Bronchial epithelial cell (primary cell): ENCODE measurements around the gene RAP1GAP2. TPM values are rescaled to one million over a fixed set of nuclear protein-coding genes. Genes with fewer than 3 reads are reported as not detected.

Experiments used
- DNase-seq: peaks from one replicate; pipeline ENCODE4 v3.0.0-alpha.2; 2010; ENCODE audit warnings: low read depth
- FAIRE-seq: peaks from 2 replicates; lab custom pipeline; 2011; peaks lifted over from hg19 to GRCh38; lab: Jason Lieb, UNC
- H3K27me3 ChIP-seq: 2 replicates; pipeline ENCODE4 v1.5.1; 2011; ENCODE audit warnings: low read length; ENCODE audit not compliant: control insufficient read depth, insufficient read depth
- H3K36me3 ChIP-seq: 2 replicates; pipeline ENCODE4 v1.5.1; 2011; ENCODE audit warnings: low read length; ENCODE audit not compliant: control insufficient read depth, insufficient read depth
- H3K4me3 ChIP-seq: 2 replicates; pipeline ENCODE4 v1.5.1; 2011; ENCODE audit warnings: mild to moderate bottlenecking, low read depth, low read length, control low read depth
- total RNA-seq: library from RNA; depleted of rRNA; stranded (reverse); fragments of >200 nt; gene quantifications from 2 replicates; pipeline ENCODE4 v1.2.1, GENCODE V29; 2014
- TF ChIP-seq, protein P1 (sequence below): IDR thresholded peaks from 2 replicates; pipeline ENCODE4 v1.5.1; 2011; ENCODE audit warnings: mild to moderate bottlenecking, moderate library complexity, low read length, control low read depth, inconsistent platforms; ENCODE audit not compliant: insufficient read depth, severe bottlenecking

Gene RAP1GAP2
- total RNA-seq, 1 donor from 2014 or later, result 15.0 TPM

DNA sequence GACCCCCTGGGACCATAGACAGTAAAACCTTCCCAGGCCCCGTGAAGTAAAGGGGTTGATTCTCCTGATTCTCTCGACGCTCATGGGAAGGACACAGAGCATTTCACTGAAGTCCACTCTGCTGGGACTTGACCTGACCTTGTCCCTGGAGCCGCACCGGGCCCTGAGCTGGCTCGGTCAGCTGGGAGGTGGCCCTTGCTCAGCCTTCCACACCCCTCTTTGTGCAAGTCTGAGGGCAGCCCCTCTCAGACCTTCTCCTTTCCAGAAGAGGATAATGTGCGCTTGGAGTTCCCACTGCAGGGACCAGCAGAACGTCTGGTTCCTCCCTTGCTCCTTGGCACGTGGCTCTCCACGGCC lies 115.5 kb downstream of the RAP1GAP2 start:
- DNase-seq, result no peak
- no peak for FAIRE-seq

DNA sequence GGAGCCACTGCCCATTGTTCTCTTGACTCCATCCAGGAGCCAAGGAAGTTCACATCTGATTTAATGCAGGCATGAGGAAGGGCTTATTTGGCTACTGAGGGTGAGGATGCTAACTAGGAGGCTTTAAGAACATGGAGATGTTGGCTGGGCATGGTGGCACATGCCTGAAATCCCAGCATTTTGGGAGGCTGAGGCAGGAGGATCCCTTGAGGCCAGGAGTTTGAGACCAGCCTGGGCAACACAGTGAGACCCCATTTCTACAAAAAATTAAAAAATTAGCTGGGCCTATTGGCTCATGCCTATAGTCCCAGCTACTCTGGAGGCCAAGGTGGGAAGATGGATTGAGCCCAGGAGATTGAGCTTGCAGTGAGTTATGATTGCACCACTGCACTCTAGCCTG lies 116.5 kb downstream of the RAP1GAP2 start:
- Histone ChIP-seq H3K27me3 (no peaks in the 10 kb centered on the region), H3K36me3 (peaks cover 3% of the 10 kb centered on the region), H3K4me3 (no peak overlapping the region)
- no peak for FAIRE-seq
- TF ChIP-seq, protein P1, sequence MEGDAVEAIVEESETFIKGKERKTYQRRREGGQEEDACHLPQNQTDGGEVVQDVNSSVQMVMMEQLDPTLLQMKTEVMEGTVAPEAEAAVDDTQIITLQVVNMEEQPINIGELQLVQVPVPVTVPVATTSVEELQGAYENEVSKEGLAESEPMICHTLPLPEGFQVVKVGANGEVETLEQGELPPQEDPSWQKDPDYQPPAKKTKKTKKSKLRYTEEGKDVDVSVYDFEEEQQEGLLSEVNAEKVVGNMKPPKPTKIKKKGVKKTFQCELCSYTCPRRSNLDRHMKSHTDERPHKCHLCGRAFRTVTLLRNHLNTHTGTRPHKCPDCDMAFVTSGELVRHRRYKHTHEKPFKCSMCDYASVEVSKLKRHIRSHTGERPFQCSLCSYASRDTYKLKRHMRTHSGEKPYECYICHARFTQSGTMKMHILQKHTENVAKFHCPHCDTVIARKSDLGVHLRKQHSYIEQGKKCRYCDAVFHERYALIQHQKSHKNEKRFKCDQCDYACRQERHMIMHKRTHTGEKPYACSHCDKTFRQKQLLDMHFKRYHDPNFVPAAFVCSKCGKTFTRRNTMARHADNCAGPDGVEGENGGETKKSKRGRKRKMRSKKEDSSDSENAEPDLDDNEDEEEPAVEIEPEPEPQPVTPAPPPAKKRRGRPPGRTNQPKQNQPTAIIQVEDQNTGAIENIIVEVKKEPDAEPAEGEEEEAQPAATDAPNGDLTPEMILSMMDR, result no peak
- DNase-seq, result no peak

More for the DNA sequence above, 115.5 kb downstream of the RAP1GAP2 start:
- TF ChIP-seq, protein P1, result no peak
- Histone ChIP-seq H3K27me3 (no peaks in the 10 kb centered on the region), H3K36me3 (peaks cover 3% of the 10 kb centered on the region), H3K4me3 (no peak overlapping the region)

DNA sequence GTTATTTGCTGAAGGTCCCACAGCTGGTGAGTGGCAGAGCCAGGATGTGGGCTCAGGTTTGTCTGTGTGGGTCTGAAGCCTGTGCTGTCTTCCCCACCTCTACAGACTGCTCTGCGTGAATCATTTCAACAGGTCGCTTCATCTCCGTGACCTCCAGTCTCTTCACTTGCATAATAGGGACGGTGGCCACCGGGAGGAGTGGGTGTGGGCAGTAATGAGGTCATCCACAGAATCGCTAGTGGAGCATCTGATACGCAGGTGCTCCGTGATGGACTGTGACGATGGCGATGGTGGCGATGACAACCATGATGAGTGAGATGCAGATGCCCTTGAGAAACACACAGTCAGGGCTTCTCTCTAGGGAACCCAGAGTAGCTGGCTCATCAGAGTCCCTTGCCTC lies 120.2 kb downstream of the RAP1GAP2 start:
- DNase-seq (no peak), FAIRE-seq (no peak)
- TF ChIP-seq, protein P1, result no peak
- peaks cover 3% of the 10 kb centered on the region for H3K36me3 ChIP-seq
- no peaks in the 10 kb centered on the region for H3K27me3 ChIP-seq
- no peak overlapping the region for H3K4me3 ChIP-seq

DNA sequence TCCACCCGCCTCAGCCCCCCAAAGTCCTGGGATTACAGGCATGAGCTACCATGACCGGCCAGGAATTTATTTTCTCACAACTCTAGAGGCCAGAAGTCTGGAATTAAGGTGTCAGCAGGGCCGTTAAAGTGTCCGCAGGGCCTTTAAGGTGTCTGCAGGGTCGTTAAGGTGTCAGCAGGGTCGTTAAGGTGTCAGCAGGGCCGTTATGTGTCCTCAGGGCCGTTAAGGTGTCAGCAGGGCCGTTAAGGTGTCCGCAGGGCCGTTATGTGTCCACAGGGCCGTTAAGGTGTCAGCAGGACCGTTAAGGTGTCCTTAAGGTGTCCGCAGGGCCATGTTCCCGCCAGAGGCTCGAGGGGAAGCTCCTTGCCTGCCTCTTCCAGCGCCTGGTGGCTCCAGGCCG lies 125.2 kb downstream of the RAP1GAP2 start:
- Histone ChIP-seq H3K27me3 (no peaks in the 10 kb centered on the region), H3K36me3 (peaks cover 2% of the 10 kb centered on the region), H3K4me3 (no peak overlapping the region)
- DNase-seq (no peak), FAIRE-seq (no peak)
- TF ChIP-seq, protein P1, result no peak

DNA sequence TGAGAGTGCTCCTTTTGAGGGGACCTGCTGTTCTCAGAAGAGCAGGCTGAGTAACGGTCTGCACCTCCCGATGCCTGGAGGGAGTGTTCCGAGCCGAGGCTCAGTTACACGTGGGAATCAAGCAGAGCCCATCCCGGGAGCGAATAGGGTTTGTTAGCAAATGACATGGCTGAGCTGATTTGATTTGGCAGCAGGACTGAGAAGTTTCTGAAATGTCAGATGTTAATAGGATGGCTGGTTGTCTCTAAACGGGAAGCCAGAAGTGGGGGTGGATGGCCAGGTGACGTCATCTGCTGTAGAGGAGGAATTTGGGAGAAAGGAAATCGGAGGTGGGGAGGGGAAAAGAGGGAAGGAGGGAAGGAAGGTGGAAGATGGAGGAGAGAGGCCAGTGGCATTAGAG lies 128.0 kb downstream of the RAP1GAP2 start:
- FAIRE-seq (no peak), DNase-seq (peak; percentile 38)
- H3K27me3 ChIP-seq, result no peaks in the 10 kb centered on the region
- TF ChIP-seq, protein P1, result no peak
- no peaks in the 10 kb centered on the region for H3K36me3 ChIP-seq
- no peak overlapping the region for H3K4me3 ChIP-seq

DNA sequence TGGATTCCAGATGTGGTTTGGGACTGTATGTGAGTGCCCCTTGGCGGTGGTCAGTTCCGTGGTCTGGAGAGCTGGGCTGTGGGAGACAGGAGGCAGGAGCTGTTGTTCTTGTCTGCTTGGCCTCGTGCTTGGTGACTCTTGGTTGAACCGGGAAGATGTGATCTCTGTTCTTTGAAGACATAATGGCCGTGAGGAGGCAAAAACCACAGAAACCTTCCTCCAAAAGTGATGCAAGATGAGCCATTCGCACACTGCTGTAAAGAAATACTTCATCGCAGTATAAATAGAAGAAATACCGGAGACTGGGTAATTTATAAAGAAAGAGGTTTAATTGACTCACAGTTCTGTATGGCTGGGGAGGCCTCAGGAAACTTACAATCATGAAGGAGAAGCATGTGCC lies 128.8 kb downstream of the RAP1GAP2 start:
- Histone ChIP-seq H3K4me3 (no peak overlapping the region), H3K27me3 (no peaks in the 10 kb centered on the region), H3K36me3 (no peaks in the 10 kb centered on the region)
- TF ChIP-seq, protein P1, result no peak
- DNase-seq, result no peak
- no peak for FAIRE-seq
